ENCODE data around the gene SLAMF9.

The SLAMF9 gene

GRCh38 chr1:159934136-159935039 is 19.6 kb downstream of the SLAMF9 start:
- H3K18ac ChIP-seq (ENCODE audit: low read depth in 1 of 2, low read length in 2 of 2): no peak overlapping the region
- H4K8ac ChIP-seq (ENCODE audit: low read length): no peak overlapping the region
- H2BK5ac ChIP-seq (ENCODE audit: low read depth, low read length, poor library complexity, severe bottlenecking): no peak overlapping the region
- DNase-seq: no peak
- WGBS: 89% methylated on average over 12 of the region's 14 CpGs
- no peaks in the 10 kb centered on the region for H3K9me3 ChIP-seq (ENCODE audit: control insufficient read depth, low read length)
- H3K27me3 ChIP-seq (ENCODE audit: control insufficient read depth in 1 of 2, insufficient read depth in 1 of 2, low read length in 2 of 2): peaks cover 34 to 46% of the 10 kb centered on the region in 2 experiments
- peaks cover 3% of the 10 kb centered on the region for H3K4me1 ChIP-seq (ENCODE audit: control insufficient read depth, insufficient read depth, low read depth, low read length)
- H3K36me3 ChIP-seq (ENCODE audit: control insufficient read depth in 1 of 2, insufficient read depth in 2 of 2, low read depth in 1 of 2, low read length in 2 of 2): no peaks in the 10 kb centered on the region
- no peak overlapping the region for H3K4me2 ChIP-seq (ENCODE audit: low read length, poor library complexity, severe bottlenecking)
- H2BK12ac ChIP-seq (ENCODE audit: low read length in 2 of 2): no peak overlapping the region
- H3K14ac ChIP-seq (ENCODE audit: low read length in 2 of 2): no peak overlapping the region
- H3K27ac ChIP-seq (ENCODE audit: low read length, poor library complexity, severe bottlenecking): no peak overlapping the region
- H2AK5ac ChIP-seq (ENCODE audit: low read length, severe bottlenecking): no peak overlapping the region
- H4K91ac ChIP-seq (ENCODE audit: low read length): no peak overlapping the region
- H2AFZ ChIP-seq (ENCODE audit: low read depth, low read length): no peak overlapping the region
- no peak overlapping the region for H3K4ac ChIP-seq (ENCODE audit: low read depth in 1 of 2, low read length in 2 of 2)
- no peak overlapping the region for H3K4me3 ChIP-seq (ENCODE audit: insufficient read depth in 1 of 2, low read depth in 1 of 2, low read length in 2 of 2)
- no peak overlapping the region for H3K23ac ChIP-seq (ENCODE audit: low read length in 2 of 2)
- H2BK120ac ChIP-seq (ENCODE audit: low read depth, low read length): no peak overlapping the region
- H3K9ac ChIP-seq (ENCODE audit: low read length): no peak overlapping the region
- H2BK15ac ChIP-seq (ENCODE audit: low read depth, poor library complexity, severe bottlenecking): no peak overlapping the region
- H3K79me1 ChIP-seq (replicated peaks; ENCODE audit: low read length, poor library complexity, severe bottlenecking): no peaks in the 10 kb centered on the region

GRCh38 chr1:159933347-159933746 is 20.7 kb downstream of the SLAMF9 start:
- no peak overlapping the region for H3K23ac ChIP-seq (ENCODE audit: low read length in 2 of 2)
- no peaks in the 10 kb centered on the region for H3K79me1 ChIP-seq (replicated peaks; ENCODE audit: low read length, poor library complexity, severe bottlenecking)
- 74% methylated on average over 4 of the region's 4 CpGs for WGBS
- H3K18ac ChIP-seq (ENCODE audit: low read depth in 1 of 2, low read length in 2 of 2): no peak overlapping the region
- H3K9me3 ChIP-seq (ENCODE audit: control insufficient read depth, low read length): no peaks in the 10 kb centered on the region
- H2BK15ac ChIP-seq (ENCODE audit: low read depth, poor library complexity, severe bottlenecking): no peak overlapping the region
- no peak overlapping the region for H3K14ac ChIP-seq (ENCODE audit: low read length in 2 of 2)
- no peak overlapping the region for H2BK12ac ChIP-seq (ENCODE audit: low read length in 2 of 2)
- H2BK5ac ChIP-seq (ENCODE audit: low read depth, low read length, poor library complexity, severe bottlenecking): no peak overlapping the region
- no peaks in the 10 kb centered on the region for H3K36me3 ChIP-seq (ENCODE audit: control insufficient read depth in 1 of 2, insufficient read depth in 2 of 2, low read depth in 1 of 2, low read length in 2 of 2)
- peaks cover 3% of the 10 kb centered on the region for H3K4me1 ChIP-seq (ENCODE audit: control insufficient read depth, insufficient read depth, low read depth, low read length)
- no peak overlapping the region for H3K9ac ChIP-seq (ENCODE audit: low read length)
- H4K8ac ChIP-seq (ENCODE audit: low read length): no peak overlapping the region
- H2AFZ ChIP-seq (ENCODE audit: low read depth, low read length): no peak overlapping the region
- no peak for DNase-seq
- H3K4me3 ChIP-seq (ENCODE audit: insufficient read depth in 1 of 2, low read depth in 1 of 2, low read length in 2 of 2): no peak overlapping the region
- no peak overlapping the region for H3K27ac ChIP-seq (ENCODE audit: low read length, poor library complexity, severe bottlenecking)
- no peak overlapping the region for H2BK120ac ChIP-seq (ENCODE audit: low read depth, low read length)
- H3K4me2 ChIP-seq (ENCODE audit: low read length, poor library complexity, severe bottlenecking): no peak overlapping the region
- H4K91ac ChIP-seq (ENCODE audit: low read length): no peak overlapping the region
- no peak overlapping the region for H3K4ac ChIP-seq (ENCODE audit: low read depth in 1 of 2, low read length in 2 of 2)
- H2AK5ac ChIP-seq (ENCODE audit: low read length, severe bottlenecking): no peak overlapping the region
- peaks cover 32 to 35% of the 10 kb centered on the region in 2 experiments for H3K27me3 ChIP-seq (ENCODE audit: control insufficient read depth in 1 of 2, insufficient read depth in 1 of 2, low read length in 2 of 2)

- no peak overlapping the region for H4K8ac ChIP-seq (ENCODE audit: low read length)
Observed at GRCh38 chr1:159932296-159933285, 21.4 kb downstream of the SLAMF9 start.

GRCh38 chr1:159931795-159932173 is 22.3 kb downstream of the SLAMF9 start:
- Histone ChIP-seq H3K4me3 (ENCODE audit: insufficient read depth in 1 of 2, low read depth in 1 of 2, low read length in 2 of 2) (no peak overlapping the region), H2BK15ac (ENCODE audit: low read depth, poor library complexity, severe bottlenecking) (no peak overlapping the region), H2BK120ac (ENCODE audit: low read depth, low read length) (no peak overlapping the region), H3K18ac (ENCODE audit: low read depth in 1 of 2, low read length in 2 of 2) (no peak overlapping the region), H3K23ac (ENCODE audit: low read length in 2 of 2) (no peak overlapping the region), H3K9me3 (ENCODE audit: control insufficient read depth, low read length) (no peaks in the 10 kb centered on the region), H2AK5ac (ENCODE audit: low read length, severe bottlenecking) (no peak overlapping the region), H2BK12ac (ENCODE audit: low read length in 2 of 2) (no peak overlapping the region), H3K4me1 (ENCODE audit: control insufficient read depth, insufficient read depth, low read depth, low read length) (peaks cover 7% of the 10 kb centered on the region), H3K9ac (ENCODE audit: low read length) (no peak overlapping the region), H3K27me3 (ENCODE audit: control insufficient read depth in 1 of 2, insufficient read depth in 1 of 2, low read length in 2 of 2) (peaks cover 21 to 25% of the 10 kb centered on the region in 2 experiments), H3K36me3 (ENCODE audit: control insufficient read depth in 1 of 2, insufficient read depth in 2 of 2, low read depth in 1 of 2, low read length in 2 of 2) (no peaks in the 10 kb centered on the region), H3K79me1 (replicated peaks; ENCODE audit: low read length, poor library complexity, severe bottlenecking) (no peaks in the 10 kb centered on the region), H4K91ac (ENCODE audit: low read length) (no peak overlapping the region), H3K27ac (ENCODE audit: low read length, poor library complexity, severe bottlenecking) (no peak overlapping the region), H4K8ac (ENCODE audit: low read length) (no peak overlapping the region), H2AFZ (ENCODE audit: low read depth, low read length) (no peak overlapping the region), H2BK5ac (ENCODE audit: low read depth, low read length, poor library complexity, severe bottlenecking) (no peak overlapping the region), H3K4ac (ENCODE audit: low read depth in 1 of 2, low read length in 2 of 2) (no peak overlapping the region), H3K4me2 (ENCODE audit: low read length, poor library complexity, severe bottlenecking) (no peak overlapping the region), H3K14ac (ENCODE audit: low read length in 2 of 2) (no peak overlapping the region)
- no peak for DNase-seq
- WGBS: 80% methylated on average over 3 of the region's 3 CpGs

More at GRCh38 chr1:159932296-159933285, 21.4 kb downstream of the SLAMF9 start:
- no peaks in the 10 kb centered on the region for H3K36me3 ChIP-seq (ENCODE audit: control insufficient read depth in 1 of 2, insufficient read depth in 2 of 2, low read depth in 1 of 2, low read length in 2 of 2)
- no peak overlapping the region for H3K14ac ChIP-seq (ENCODE audit: low read length in 2 of 2)
- no peaks in the 10 kb centered on the region for H3K79me1 ChIP-seq (replicated peaks; ENCODE audit: low read length, poor library complexity, severe bottlenecking)
- H3K4ac ChIP-seq (ENCODE audit: low read depth in 1 of 2, low read length in 2 of 2): no peak overlapping the region
- no peak overlapping the region for H3K9ac ChIP-seq (ENCODE audit: low read length)
- no peaks in the 10 kb centered on the region for H3K9me3 ChIP-seq (ENCODE audit: control insufficient read depth, low read length)
- H3K4me3 ChIP-seq (ENCODE audit: insufficient read depth in 1 of 2, low read depth in 1 of 2, low read length in 2 of 2): no peak overlapping the region
- H2BK15ac ChIP-seq (ENCODE audit: low read depth, poor library complexity, severe bottlenecking): no peak overlapping the region
- H2AK5ac ChIP-seq (ENCODE audit: low read length, severe bottlenecking): no peak overlapping the region
- H3K18ac ChIP-seq (ENCODE audit: low read depth in 1 of 2, low read length in 2 of 2): no peak overlapping the region
- peaks cover 7% of the 10 kb centered on the region for H3K4me1 ChIP-seq (ENCODE audit: control insufficient read depth, insufficient read depth, low read depth, low read length)
- peaks cover 24 to 28% of the 10 kb centered on the region in 2 experiments for H3K27me3 ChIP-seq (ENCODE audit: control insufficient read depth in 1 of 2, insufficient read depth in 1 of 2, low read length in 2 of 2)
- H2BK12ac ChIP-seq (ENCODE audit: low read length in 2 of 2): no peak overlapping the region
- no peak overlapping the region for H2BK120ac ChIP-seq (ENCODE audit: low read depth, low read length)
- H3K27ac ChIP-seq (ENCODE audit: low read length, poor library complexity, severe bottlenecking): no peak overlapping the region
- no peak overlapping the region for H3K4me2 ChIP-seq (ENCODE audit: low read length, poor library complexity, severe bottlenecking)
- 91% methylated on average over 14 of the region's 16 CpGs for WGBS
- no peak overlapping the region for H3K23ac ChIP-seq (ENCODE audit: low read length in 2 of 2)
- H4K91ac ChIP-seq (ENCODE audit: low read length): no peak overlapping the region
- no peak overlapping the region for H2AFZ ChIP-seq (ENCODE audit: low read depth, low read length)
- no peak overlapping the region for H2BK5ac ChIP-seq (ENCODE audit: low read depth, low read length, poor library complexity, severe bottlenecking)
- DNase-seq: no peak
